ENCODE measurements around the gene CFAP57. TPM values are rescaled to one million over a fixed set of nuclear protein-coding genes. Genes with fewer than 3 reads are reported as not detected.

The CFAP57 gene
- total RNA-seq, 1 experiment from 2014 or later, result 0.23 TPM

GRCh38 chr1:43194509-43194908 lies 22.4 kb downstream of the CFAP57 start:
- H3K4me1 Mint-ChIP-seq (ENCODE audit: low read depth, unreplicated experiment), result peaks cover 6% of the 10 kb centered on the region
- BruUV-seq (replicated peaks), result no TSS peak
- H3K4me3 Mint-ChIP-seq (ENCODE audit: unreplicated experiment), result no peak overlapping the region
- no peak for DNase-seq
- no peaks in the 10 kb centered on the region for H3K27me3 Mint-ChIP-seq (ENCODE audit: insufficient read depth, unreplicated experiment)
- ChIA-PET POLR2A (interaction anchor here (0.7 kb wide), 1 partner anchor 165 kb away, joined by 5 read pairs; no protein-coding TSS in a partner anchor), CTCF (no interaction called here)
- peaks cover 45% of the 10 kb centered on the region for H3K9me3 Mint-ChIP-seq (ENCODE audit: unreplicated experiment)
- H3K36me3 Mint-ChIP-seq (ENCODE audit: insufficient read depth, unreplicated experiment), result peaks cover 6% of the 10 kb centered on the region
- Histone ChIP-seq H3K9me3 (peaks cover 5% of the 10 kb centered on the region), H3K4me1 (no peaks in the 10 kb centered on the region), H3K4me3 (ENCODE audit: low read depth, low read length) (no peak overlapping the region), H3K36me3 (ENCODE audit: control insufficient read depth, insufficient read depth, low read length) (no peaks in the 10 kb centered on the region), H3K27me3 (replicated peaks; ENCODE audit: control insufficient read depth, insufficient read depth, low read length) (no peaks in the 10 kb centered on the region)
- intact Hi-C loops (cut with micrococcal nuclease; ENCODE audit: unreplicated experiment), result no loop called here
- no peak for TF ChIP-seq CTCF (IDR thresholded peaks at IDR 0.05; ENCODE audit: insufficient read depth in 1 of 2, low read depth in 1 of 2, low read length in 1 of 2, severe bottlenecking in 1 of 2, unreplicated experiment in 1 of 2)
- H3K27ac Mint-ChIP-seq (ENCODE audit: unreplicated experiment), result no peak overlapping the region

DNA sequence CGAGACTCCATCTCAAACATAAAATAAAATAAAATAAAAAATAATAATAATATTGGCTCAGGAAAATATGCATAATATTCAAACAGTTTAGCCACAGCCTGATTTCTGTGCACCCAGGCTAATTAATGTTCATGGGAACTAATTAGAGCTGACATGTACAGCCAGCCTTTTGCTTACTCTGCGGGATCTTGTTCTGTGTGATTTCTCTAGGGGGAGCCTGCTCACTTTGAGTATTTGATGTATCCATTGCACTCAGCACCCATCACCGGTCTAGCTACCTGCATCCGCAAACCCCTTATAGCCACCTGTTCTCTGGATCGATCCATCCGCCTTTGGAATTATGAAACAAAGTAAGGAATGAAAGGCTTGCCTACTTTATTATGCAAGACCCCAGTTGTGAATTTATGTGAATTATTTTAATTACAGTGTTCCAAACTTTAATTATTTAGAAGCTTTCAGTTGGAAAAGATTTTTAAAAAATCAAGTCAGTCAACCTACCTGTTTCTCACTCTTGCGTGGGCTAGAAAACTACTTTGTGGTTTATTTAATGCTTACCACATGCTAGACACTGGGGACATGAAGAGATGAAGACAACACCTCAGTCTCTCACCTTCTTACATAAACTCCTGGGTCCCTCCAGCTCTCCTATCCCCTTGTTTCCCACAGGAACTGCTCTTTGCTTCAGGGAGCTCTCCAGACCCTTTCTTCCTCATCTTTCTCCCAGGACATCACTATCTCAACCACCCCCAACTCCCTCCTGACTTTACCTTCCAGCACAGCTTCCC lies 25.4 kb downstream of the CFAP57 start:
- H3K4me3 ChIP-seq (ENCODE audit: low read depth, low read length), result no peak overlapping the region
- Mint-ChIP-seq H3K27ac (ENCODE audit: unreplicated experiment) (no peak overlapping the region), H3K4me1 (ENCODE audit: low read depth, unreplicated experiment) (peaks cover 6% of the 10 kb centered on the region), H3K9me3 (ENCODE audit: unreplicated experiment) (peaks cover 24% of the 10 kb centered on the region), H3K36me3 (ENCODE audit: insufficient read depth, unreplicated experiment) (peaks cover 6% of the 10 kb centered on the region), H3K4me3 (ENCODE audit: unreplicated experiment) (no peak overlapping the region), H3K27me3 (ENCODE audit: insufficient read depth, unreplicated experiment) (no peaks in the 10 kb centered on the region)
- H3K9me3 ChIP-seq, result peaks cover 6% of the 10 kb centered on the region
- no peaks in the 10 kb centered on the region for H3K27me3 ChIP-seq (replicated peaks; ENCODE audit: control insufficient read depth, insufficient read depth, low read length)
- no peaks in the 10 kb centered on the region for H3K36me3 ChIP-seq (ENCODE audit: control insufficient read depth, insufficient read depth, low read length)
- no TSS peak for BruUV-seq (replicated peaks)
- CTCF ChIA-PET, result interaction anchor here (1.2 kb wide), 1 partner anchor 18 kb away, joined by 3 read pairs; no protein-coding TSS in a partner anchor
- POLR2A ChIA-PET, result no interaction called here
- no peak for DNase-seq
- no peaks in the 10 kb centered on the region for H3K4me1 ChIP-seq
- intact Hi-C loops (cut with micrococcal nuclease; ENCODE audit: unreplicated experiment), result no loop called here
- peak in 1 of 2 experiments; percentile 0 for TF ChIP-seq CTCF (IDR thresholded peaks at IDR 0.05; ENCODE audit: insufficient read depth in 1 of 2, low read depth in 1 of 2, low read length in 1 of 2, severe bottlenecking in 1 of 2, unreplicated experiment in 1 of 2)

- BruUV-seq (replicated peaks), result no TSS peak
- POLR2A ChIA-PET, result no interaction called here
- TF ChIP-seq CTCF (IDR thresholded peaks at IDR 0.05; ENCODE audit: insufficient read depth in 1 of 2, low read depth in 1 of 2, low read length in 1 of 2, severe bottlenecking in 1 of 2, unreplicated experiment in 1 of 2), result no peak
These were observed 27.1 kb downstream of the CFAP57 start for GRCh38 chr1:43199093-43199726.

More at GRCh38 chr1:43199093-43199726, 27.1 kb downstream of the CFAP57 start:
- no peaks in the 10 kb centered on the region for H3K36me3 ChIP-seq (ENCODE audit: control insufficient read depth, insufficient read depth, low read length)
- no peak overlapping the region for H3K4me3 ChIP-seq (ENCODE audit: low read depth, low read length)
- intact Hi-C loops (cut with micrococcal nuclease; ENCODE audit: unreplicated experiment), result no loop called here
- H3K27ac Mint-ChIP-seq (ENCODE audit: unreplicated experiment), result no peak overlapping the region
- H3K27me3 Mint-ChIP-seq (ENCODE audit: insufficient read depth, unreplicated experiment), result no peaks in the 10 kb centered on the region
- H3K4me1 Mint-ChIP-seq (ENCODE audit: low read depth, unreplicated experiment), result peaks cover 6% of the 10 kb centered on the region
- DNase-seq, result no peak
- H3K27me3 ChIP-seq (replicated peaks; ENCODE audit: control insufficient read depth, insufficient read depth, low read length), result no peaks in the 10 kb centered on the region
- H3K4me1 ChIP-seq, result no peaks in the 10 kb centered on the region
- H3K9me3 Mint-ChIP-seq (ENCODE audit: unreplicated experiment), result peaks cover 21% of the 10 kb centered on the region
- peaks cover 5% of the 10 kb centered on the region for H3K36me3 Mint-ChIP-seq (ENCODE audit: insufficient read depth, unreplicated experiment)
- peaks cover 10% of the 10 kb centered on the region; the same call in 1 of the 2 replicates for H3K9me3 ChIP-seq
- no peak overlapping the region for H3K4me3 Mint-ChIP-seq (ENCODE audit: unreplicated experiment)
- CTCF ChIA-PET, result no interaction called here
